Calu3 (cell line): ENCODE measurements around the gene SRR. TPM values are rescaled to one million over a fixed set of nuclear protein-coding genes. Genes with fewer than 3 reads are reported as not detected.

Experiments used
- BruUV-seq: library from RNA; stranded (reverse); fragments of 400-500 nt; replicated peaks from 2 replicates; lab custom pipeline; 2021; lab: Mats Ljungman, UMichigan
- CTCF ChIA-PET: fragments of 300-600 bp; sonication (Branson Sonifier 250); formaldehyde crosslinking; loops from one replicate; lab custom pipeline; 2022; ENCODE audit warnings: antibody characterized with exemption; lab: Charles Lee
- DNase-seq: peaks from one replicate; pipeline ENCODE4 v3.0.0; 2022
- H3K27ac Mint-ChIP-seq: one replicate; pipeline ENCODE4 v1.8.0; 2022; ENCODE audit warnings: mixed read lengths; ENCODE audit not compliant: unreplicated experiment
- H3K27me3 Mint-ChIP-seq: one replicate; pipeline ENCODE4 v1.8.0; 2022; ENCODE audit warnings: mixed read lengths; ENCODE audit not compliant: unreplicated experiment
- H3K36me3 Mint-ChIP-seq: one replicate; pipeline ENCODE4 v1.8.0; 2022; ENCODE audit warnings: mild to moderate bottlenecking, moderate library complexity, mixed read lengths; ENCODE audit not compliant: insufficient read depth, unreplicated experiment
- H3K4me1 Mint-ChIP-seq: one replicate; pipeline ENCODE4 v1.8.0; 2022; ENCODE audit warnings: mild to moderate bottlenecking, low read depth, mixed read lengths; ENCODE audit not compliant: unreplicated experiment
- H3K4me3 Mint-ChIP-seq: one replicate; pipeline ENCODE4 v1.8.0; 2022; ENCODE audit warnings: mild to moderate bottlenecking, low read depth, moderate library complexity, mixed read lengths; ENCODE audit not compliant: unreplicated experiment
- H3K9me3 Mint-ChIP-seq: one replicate; pipeline ENCODE4 v1.8.0; 2022; ENCODE audit warnings: low read depth, mixed read lengths; ENCODE audit not compliant: unreplicated experiment
- CTCF ChIP-seq: fragments of 200-600 bp; IDR thresholded peaks from one replicate; pipeline ENCODE4 v1.8.0; 2022; ENCODE audit warnings: antibody characterized with exemption; ENCODE audit not compliant: unreplicated experiment
- intact Hi-C: fragments of 100-400 bp; cut with micrococcal nuclease; formaldehyde crosslinking; loops from one replicate; pipeline ENCODE4 v1.10.0; 2022; ENCODE audit not compliant: unreplicated experiment
- total RNA-seq: library from RNA; stranded (reverse); gene quantifications from 2 replicates; pipeline ENCODE4 v1.2.3, GENCODE V29; 2022

Gene SRR
- total RNA-seq, 1 experiment from 2014 or later = 6.4 TPM

GRCh38 chr17:2369551-2370210 lies 65.9 kb downstream of the SRR start:
- H3K27ac Mint-ChIP-seq = no peak overlapping the region
- intact Hi-C loops = no loop called here
- H3K4me3 Mint-ChIP-seq = no peak overlapping the region
- no peaks in the 10 kb centered on the region for H3K9me3 Mint-ChIP-seq
- no peaks in the 10 kb centered on the region for H3K27me3 Mint-ChIP-seq
- H3K36me3 Mint-ChIP-seq = peaks cover 40% of the 10 kb centered on the region
- CTCF ChIA-PET = interaction anchor here (0.6 kb wide), 1 partner anchor 8 kb away, joined by 4 read pairs; no protein-coding TSS in a partner anchor
- BruUV-seq = no TSS peak
- no peaks in the 10 kb centered on the region for H3K4me1 Mint-ChIP-seq
- DNase-seq = no peak
- TF ChIP-seq CTCF = no peak

GRCh38 chr17:2370211-2370589 lies 66.5 kb downstream of the SRR start:
- Mint-ChIP-seq H3K27ac (no peak overlapping the region), H3K4me1 (no peaks in the 10 kb centered on the region), H3K36me3 (peaks cover 36% of the 10 kb centered on the region), H3K27me3 (no peaks in the 10 kb centered on the region), H3K9me3 (no peaks in the 10 kb centered on the region), H3K4me3 (no peak overlapping the region)
- CTCF ChIA-PET = interaction anchor here (0.6 kb wide), 1 partner anchor 9 kb away, joined by 4 read pairs; no protein-coding TSS in a partner anchor
- DNase-seq = no peak
- TF ChIP-seq CTCF = no peak
- BruUV-seq = no TSS peak
- intact Hi-C loops = no loop called here

DNA sequence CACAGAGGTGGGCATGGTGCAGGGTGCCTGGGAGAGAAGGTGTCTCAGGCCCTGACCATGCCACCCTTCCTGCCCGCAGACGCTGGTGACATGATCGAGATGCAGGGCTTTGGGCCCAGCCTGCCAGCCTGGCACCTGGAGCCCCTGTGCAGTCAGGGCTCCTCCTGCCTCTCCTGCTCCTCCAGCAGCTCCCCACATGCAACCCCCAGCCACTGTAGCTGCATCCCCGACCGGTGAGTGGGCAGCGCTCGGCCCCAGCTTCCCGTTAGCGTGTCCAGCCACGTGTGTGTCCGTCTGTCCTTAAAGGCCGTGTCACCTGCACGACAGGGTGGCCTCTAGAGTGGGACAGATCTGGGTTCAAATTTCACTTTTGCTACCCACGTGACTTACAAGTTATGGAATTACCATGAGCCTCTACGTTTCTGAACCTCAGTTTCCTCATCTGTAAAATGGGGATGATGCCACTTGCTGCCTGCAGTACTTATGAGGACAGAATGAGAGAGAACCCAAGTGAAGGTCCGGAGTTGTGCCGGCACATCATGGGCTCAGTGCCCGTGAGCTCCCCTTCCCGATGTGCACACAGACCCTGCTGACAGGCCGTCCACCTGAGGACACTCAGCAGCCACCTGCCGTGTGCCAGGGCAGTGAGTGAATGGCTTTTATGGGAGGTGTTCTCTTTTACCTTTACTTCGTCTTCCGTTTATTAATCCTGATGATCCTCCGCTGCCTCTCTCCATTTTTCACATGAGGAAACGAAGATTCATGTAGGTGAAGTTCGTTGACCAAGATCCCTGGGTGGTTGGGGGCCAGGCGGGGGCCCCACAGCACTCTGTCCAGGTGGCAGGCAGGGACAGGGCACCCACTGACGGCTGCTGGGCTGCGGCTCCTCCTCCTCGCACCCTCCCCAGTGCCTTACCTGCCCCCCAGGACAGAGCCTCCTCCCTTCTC lies 67.7 kb downstream of the SRR start:
- CTCF ChIA-PET = interaction anchor here (0.7 kb wide), 1 partner anchor 8 kb away, joined by 5 read pairs; no protein-coding TSS in a partner anchor
- BruUV-seq = no TSS peak
- no peak for DNase-seq
- intact Hi-C loops = no loop called here
- Mint-ChIP-seq H3K9me3 (no peaks in the 10 kb centered on the region), H3K27ac (no peak overlapping the region), H3K4me3 (no peak overlapping the region), H3K36me3 (peaks cover 36% of the 10 kb centered on the region), H3K27me3 (no peaks in the 10 kb centered on the region), H3K4me1 (no peaks in the 10 kb centered on the region)
- no peak for TF ChIP-seq CTCF

GRCh38 chr17:2372180-2372579 lies 68.4 kb downstream of the SRR start:
- Mint-ChIP-seq H3K27me3 (no peaks in the 10 kb centered on the region), H3K4me3 (no peak overlapping the region), H3K27ac (no peak overlapping the region), H3K4me1 (no peaks in the 10 kb centered on the region), H3K9me3 (no peaks in the 10 kb centered on the region), H3K36me3 (peaks cover 35% of the 10 kb centered on the region)
- TF ChIP-seq CTCF = no peak
- no TSS peak for BruUV-seq
- DNase-seq = no peak
- intact Hi-C loops = no loop called here
- CTCF ChIA-PET = no interaction called here
